Right lobe of liver (tissue), 6 donors: Measurements from ENCODE around the gene DNMT3L. TPM values are rescaled to one million over a fixed set of nuclear protein-coding genes. Genes with fewer than 3 reads are reported as not detected.

Source experiments
- ATAC-seq, 4 donors: fragments of 200-7000 bp; cut with Tn5 transposase; one replicate each; pipeline ENCODE4 v1.9.1; 2020; ENCODE audit warnings: mild to moderate bottlenecking in 4 of 4, moderate library complexity in 4 of 4
- DNase-seq, 3 donors: peaks; one replicate each; pipeline ENCODE4 v3.0.0-alpha.2; 2020
- H3K27ac ChIP-seq, 3 donors: fragments of 200-600 bp; one replicate each; pipeline ENCODE4 v1.8.0; 2022
- H3K27me3 ChIP-seq, 2 donors: fragments of 200-600 bp; one replicate each; pipeline ENCODE4 v1.8.0; 2022
- H3K36me3 ChIP-seq, 4 donors: fragments of 200-600 bp; sonication (generic) in 1 of 4; one replicate each; pipeline versions ENCODE4 v1.5.1 to v1.8.0; 2017 to 2022; ENCODE audit warnings: control low read depth in 1 of 4
- H3K4me1 ChIP-seq, 4 donors: fragments of 200-600 bp; sonication (generic) in 1 of 4; one replicate each; pipeline versions ENCODE4 v1.5.1 to v1.8.0; 2017 to 2022; ENCODE audit warnings: control low read depth in 1 of 4
- H3K4me3 ChIP-seq, 3 donors: fragments of 200-600 bp; one replicate each; pipeline ENCODE4 v1.8.0; 2022
- H3K9me3 ChIP-seq, 4 donors: fragments of 200-600 bp; sonication (generic) in 1 of 4; one replicate each; pipeline versions ENCODE4 v1.5.1 to v1.8.0; 2017 to 2022; ENCODE audit warnings: control low read depth in 1 of 4
- POLR2A ChIP-seq: fragments of 450-650 bp; IDR thresholded peaks from one replicate; pipeline ENCODE4 v1.6.1; 2017; ENCODE audit warnings: antibody characterized with exemption, mild to moderate bottlenecking
- WGBS: methylation state at CpG from one replicate; pipeline ENCODE4 v1.1.6; 2018; ENCODE audit warnings: low coverage, low lambda C conversion rate; ENCODE audit not compliant: insufficient coverage; ENCODE audit errors: missing lambda C conversion rate; 5-methylcytosine and 5-hydroxymethylcytosine counted together
- intact Hi-C, 2 donors: fragments of 100-400 bp; cut with DNase I; formaldehyde crosslinking; loops; one replicate each; pipeline versions ENCODE4 v1.11.2 to v1.14.1; 2022
- total RNA-seq, 6 experiments: library from RNA; depleted of rRNA in 2 of 6; stranded (reverse); fragments of >200 nt in 2 of 6; fragmentation: NEBNext Ultra II Directional in 3 of 6; extraction: Animal tissue kit (Norgen Biotek cat#: 25700) in 3 of 6; gene quantifications; one replicate each; pipeline versions ENCODE4 v1.1.0 to v1.2.4, GENCODE V29; 2016 to 2023
- TF ChIP-seq, protein P1 (sequence below), 4 donors: fragments of 200-600 bp in 3 of 4; fragments of 450-650 bp in 1 of 4; IDR thresholded peaks; one replicate each; pipeline versions ENCODE4 v1.5.1 to v1.8.0; 2016 to 2022; ENCODE audit warnings: antibody characterized with exemption in 4 of 4, mild to moderate bottlenecking in 2 of 4
- donor health status: DM: no; HTN: yes; CAD: no.
- donor health status: DM: no; HTN: no; CAD: no.
- donor health status: DM: no; HTN: no; CAD: no.
- donor health status: DM: no; HTN: yes; CAD: no.
- donor health status: DM: no; HTN: yes; CAD: no.

The DNMT3L gene
- total RNA-seq, 6 experiments from 2014 or later, result 0.29 to 2.3 (median 1.4) TPM; not detected in 3

DNA sequence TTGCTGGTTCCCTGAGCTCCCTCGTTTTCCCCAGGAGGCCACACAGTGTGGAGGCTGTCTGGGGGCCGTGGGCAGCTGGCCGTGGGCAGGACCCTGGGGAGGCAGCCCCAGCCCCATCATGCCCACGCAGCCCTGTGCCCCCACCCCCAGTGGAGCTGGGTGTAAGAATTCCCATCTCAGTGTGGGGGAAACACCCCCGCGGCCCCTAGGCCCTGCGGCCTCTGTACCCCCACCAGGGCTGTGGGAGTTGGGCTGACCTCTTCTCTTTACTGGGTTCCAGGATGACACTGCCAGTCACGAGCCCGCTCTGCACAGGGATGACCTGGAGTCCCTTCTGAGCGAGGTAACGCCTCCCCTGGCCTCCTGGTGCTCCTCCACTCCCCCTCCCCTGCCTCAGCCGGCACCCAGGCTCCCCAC is 34.4 kb upstream of the DNMT3L start:
- Histone ChIP-seq H3K9me3 (no peaks in the 10 kb centered on the region), H3K36me3 (no peaks in the 10 kb centered on the region), H3K27ac (no peak overlapping the region), H3K27me3 (no peaks in the 10 kb centered on the region), H3K4me3 (no peak overlapping the region), H3K4me1 (peaks cover 0 to 12% (median 5%) of the 10 kb centered on the region in 4 donors)
- TF ChIP-seq, protein P1, sequence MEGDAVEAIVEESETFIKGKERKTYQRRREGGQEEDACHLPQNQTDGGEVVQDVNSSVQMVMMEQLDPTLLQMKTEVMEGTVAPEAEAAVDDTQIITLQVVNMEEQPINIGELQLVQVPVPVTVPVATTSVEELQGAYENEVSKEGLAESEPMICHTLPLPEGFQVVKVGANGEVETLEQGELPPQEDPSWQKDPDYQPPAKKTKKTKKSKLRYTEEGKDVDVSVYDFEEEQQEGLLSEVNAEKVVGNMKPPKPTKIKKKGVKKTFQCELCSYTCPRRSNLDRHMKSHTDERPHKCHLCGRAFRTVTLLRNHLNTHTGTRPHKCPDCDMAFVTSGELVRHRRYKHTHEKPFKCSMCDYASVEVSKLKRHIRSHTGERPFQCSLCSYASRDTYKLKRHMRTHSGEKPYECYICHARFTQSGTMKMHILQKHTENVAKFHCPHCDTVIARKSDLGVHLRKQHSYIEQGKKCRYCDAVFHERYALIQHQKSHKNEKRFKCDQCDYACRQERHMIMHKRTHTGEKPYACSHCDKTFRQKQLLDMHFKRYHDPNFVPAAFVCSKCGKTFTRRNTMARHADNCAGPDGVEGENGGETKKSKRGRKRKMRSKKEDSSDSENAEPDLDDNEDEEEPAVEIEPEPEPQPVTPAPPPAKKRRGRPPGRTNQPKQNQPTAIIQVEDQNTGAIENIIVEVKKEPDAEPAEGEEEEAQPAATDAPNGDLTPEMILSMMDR (IDR thresholded peaks at IDR 0.05), result no peak
- TF ChIP-seq POLR2A, result no peak
- no peak for ATAC-seq
- DNase-seq, result no peak
- no CpG with 5 or more reads among the region's 12 CpGs for WGBS
- intact Hi-C loops, result no loop called here

DNA sequence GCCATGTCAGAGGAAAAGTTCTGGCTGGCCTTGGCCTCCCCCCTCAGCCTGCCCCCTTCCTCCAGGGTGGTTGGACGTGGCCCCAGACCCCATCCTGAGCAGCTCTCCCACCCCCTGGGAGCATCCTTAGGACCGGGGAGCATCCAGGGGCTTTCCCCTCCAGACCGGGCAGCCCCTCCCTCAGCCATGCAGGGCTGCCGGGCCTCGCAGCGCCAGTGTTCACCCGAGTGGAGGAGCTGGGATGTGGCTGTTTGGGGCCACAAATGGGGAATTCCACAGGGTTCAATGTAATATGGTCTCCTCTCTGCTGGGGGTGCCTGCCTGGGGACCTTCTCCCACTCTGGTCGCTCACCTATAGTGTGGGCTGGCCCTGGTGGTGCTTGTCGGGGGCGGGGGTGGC is 33.9 kb upstream of the DNMT3L start:
- DNase-seq (no peak), ATAC-seq (no peak)
- no CpG with 5 or more reads among the region's 10 CpGs for WGBS
- H3K27me3 ChIP-seq, result no peaks in the 10 kb centered on the region
- H3K4me1 ChIP-seq, result peaks cover 0 to 7% (median 3%) of the 10 kb centered on the region in 4 donors
- H3K9me3 ChIP-seq, result no peaks in the 10 kb centered on the region
- H3K36me3 ChIP-seq, result no peaks in the 10 kb centered on the region
- intact Hi-C loops, result no loop called here
- no peak overlapping the region for H3K4me3 ChIP-seq
- no peak for TF ChIP-seq POLR2A
- TF ChIP-seq, protein P1 (IDR thresholded peaks at IDR 0.05), result no peak
- no peak overlapping the region for H3K27ac ChIP-seq

DNA sequence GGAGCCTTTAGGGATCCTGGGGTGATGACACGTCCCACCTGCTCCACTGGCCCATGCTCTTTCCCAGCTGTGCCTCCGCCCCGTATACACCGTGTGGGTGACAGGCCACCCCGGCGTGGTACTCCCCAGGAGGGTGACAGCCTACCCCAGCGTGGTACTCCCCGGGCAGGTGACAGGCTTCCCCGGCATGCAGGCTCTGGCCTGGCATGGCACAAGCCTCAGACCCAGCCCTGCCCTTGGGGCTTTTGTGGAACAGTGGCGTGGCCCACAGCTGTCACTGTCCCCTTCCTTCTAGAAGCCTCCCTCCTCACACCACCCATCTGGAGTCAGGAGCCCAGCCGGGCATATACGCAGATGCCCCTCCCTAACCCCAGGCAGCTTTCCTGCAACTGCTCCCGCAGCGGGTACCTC is 33.5 kb upstream of the DNMT3L start:
- TF ChIP-seq, protein P1 (IDR thresholded peaks at IDR 0.05), result no peak
- TF ChIP-seq POLR2A, result no peak
- H3K36me3 ChIP-seq, result no peaks in the 10 kb centered on the region
- DNase-seq (no peak), ATAC-seq (no peak)
- no peaks in the 10 kb centered on the region for H3K27me3 ChIP-seq
- no peak overlapping the region for H3K4me3 ChIP-seq
- intact Hi-C loops, result no loop called here
- no peak overlapping the region for H3K27ac ChIP-seq
- H3K4me1 ChIP-seq, result peaks cover 0 to 5% (median 3%) of the 10 kb centered on the region in 4 donors
- H3K9me3 ChIP-seq, result no peaks in the 10 kb centered on the region
- 67% methylated on average over 6 of the region's 14 CpGs for WGBS

DNA sequence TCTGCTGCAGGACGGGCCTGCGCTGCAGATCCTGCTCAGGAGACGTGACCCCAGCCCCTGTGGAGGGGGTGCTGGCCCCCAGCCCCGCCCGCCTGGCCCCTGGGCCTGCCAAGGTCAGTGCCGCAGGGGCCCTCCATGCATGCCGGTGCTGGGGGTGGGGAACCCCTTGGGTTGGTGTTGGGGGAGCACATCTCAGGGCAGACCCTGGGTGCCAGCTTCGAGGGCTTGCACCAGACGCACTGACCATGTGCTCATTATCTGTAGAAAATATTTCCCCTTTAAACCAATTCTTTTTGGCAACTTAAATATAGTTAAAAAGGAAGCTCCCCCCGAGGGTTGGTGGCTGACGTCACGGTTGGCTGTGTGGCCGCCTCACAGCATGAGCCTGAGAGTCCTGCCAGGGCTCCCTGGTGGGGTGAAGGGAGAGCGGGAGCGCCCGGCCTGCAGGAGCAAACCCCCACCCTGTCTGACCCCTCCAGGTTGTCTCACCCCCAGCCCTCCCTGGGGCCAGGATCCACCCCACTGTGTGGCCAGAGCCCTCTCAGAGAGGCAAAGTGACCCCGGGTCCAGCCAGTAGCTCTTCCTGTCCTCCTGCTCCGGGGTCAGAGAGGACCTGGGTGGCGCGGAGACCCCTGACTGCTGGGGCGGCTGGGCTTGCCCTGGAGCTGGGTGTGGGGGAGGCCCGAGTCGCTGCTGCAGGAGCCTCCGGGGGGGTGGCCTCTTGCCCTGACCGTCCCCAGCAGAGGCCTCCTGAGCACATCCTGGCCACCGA is 32.9 kb upstream of the DNMT3L start:
- Histone ChIP-seq H3K27ac (no peak overlapping the region), H3K4me3 (no peak overlapping the region), H3K4me1 (peaks cover 0 to 5% (median 3%) of the 10 kb centered on the region in 4 donors), H3K27me3 (no peaks in the 10 kb centered on the region), H3K36me3 (no peaks in the 10 kb centered on the region), H3K9me3 (no peaks in the 10 kb centered on the region)
- no peak for TF ChIP-seq POLR2A
- TF ChIP-seq, protein P1 (IDR thresholded peaks at IDR 0.05), result no peak
- WGBS, result 69% methylated on average over 10 of the region's 26 CpGs
- DNase-seq, result peak in 1 of 3 donors; percentile 57
- no peak for ATAC-seq
- intact Hi-C loops, result no loop called here
